Natural killer cell (primary cell): ENCODE results near the gene JUP. TPM values are rescaled to one million over a fixed set of nuclear protein-coding genes. Genes with fewer than 3 reads are reported as not detected.

Source experiments
- ATAC-seq, 3 donors: fragments of 150-1000 bp in 2 of 3; fragments of 200-7000 bp in 1 of 3; cut with Tn5 transposase; 1 replicate in 1 of 3; 2 replicates in 2 of 3; pipeline ENCODE4 v1.10.0; 2021; ENCODE audit warnings: mild to moderate bottlenecking in 2 of 3, moderate library complexity in 2 of 3
- DNase-seq, 2 donors: peaks; one replicate each; pipeline versions ENCODE4 v3.0.0 to v3.0.0-alpha.2; 2013 to 2021; ENCODE audit warnings: mixed read lengths in 1 of 2
- H3K27ac ChIP-seq: one replicate; pipeline ENCODE4 v1.5.1; 2013; ENCODE audit warnings: mild to moderate bottlenecking, low read length
- H3K27me3 ChIP-seq: one replicate; pipeline ENCODE4 v1.6.1; 2013; ENCODE audit warnings: low read length; ENCODE audit not compliant: control insufficient read depth, insufficient read depth
- H3K36me3 ChIP-seq: one replicate; pipeline ENCODE4 v1.6.1; 2013; ENCODE audit warnings: low read length; ENCODE audit not compliant: control insufficient read depth, insufficient read depth
- H3K4me1 ChIP-seq: one replicate; pipeline ENCODE4 v1.6.1; 2013; ENCODE audit warnings: low read length; ENCODE audit not compliant: control insufficient read depth, insufficient read depth
- H3K4me3 ChIP-seq: one replicate; pipeline ENCODE4 v1.5.1; 2013; ENCODE audit warnings: low read length
- H3K9me3 ChIP-seq: one replicate; pipeline ENCODE4 v1.6.1; 2013; ENCODE audit warnings: low read length; ENCODE audit not compliant: control insufficient read depth, insufficient read depth
- H3K27ac Mint-ChIP-seq, 2 donors: one replicate each; pipeline ENCODE4 v1.8.0; 2022; ENCODE audit warnings: mild to moderate bottlenecking in 2 of 2, mixed read lengths in 2 of 2, moderate library complexity in 1 of 2
- H3K27me3 Mint-ChIP-seq, 2 donors: one replicate each; pipeline ENCODE4 v1.8.0; 2022; ENCODE audit warnings: low read depth in 2 of 2, mixed read lengths in 2 of 2
- H3K36me3 Mint-ChIP-seq: one replicate; pipeline ENCODE4 v1.8.0; 2022; ENCODE audit warnings: mixed read lengths
- H3K4me1 Mint-ChIP-seq, 2 donors: one replicate each; pipeline ENCODE4 v1.8.0; 2022; ENCODE audit warnings: mixed read lengths in 2 of 2
- H3K4me3 Mint-ChIP-seq: one replicate; pipeline ENCODE4 v1.8.0; 2022; ENCODE audit warnings: mild to moderate bottlenecking, moderate library complexity, mixed read lengths
- H3K9me3 Mint-ChIP-seq, 2 donors: one replicate each; pipeline ENCODE4 v1.8.0; 2022; ENCODE audit warnings: mixed read lengths in 2 of 2
- WGBS: methylation state at CpG from one replicate; pipeline ENCODE4 v1.1.7; 2013; ENCODE audit warnings: missing lambda C conversion rate; ENCODE audit not compliant: insufficient coverage; 5-methylcytosine and 5-hydroxymethylcytosine counted together
- intact Hi-C: fragments of 100-400 bp; cut with micrococcal nuclease; formaldehyde crosslinking; loops from one replicate; pipeline ENCODE4 v1.14.2; 2022
- total RNA-seq, 4 donors: library from RNA; stranded (reverse); fragments of 120-200 nt in 1 of 4; gene quantifications; one replicate each; pipeline versions ENCODE4 v1.2.3 to v1.2.4, GENCODE V29; 2013 to 2022
- TF ChIP-seq, protein P1 (sequence below): fragments of 200-600 bp; IDR thresholded peaks from one replicate; pipeline ENCODE4 v1.8.0; 2022; ENCODE audit warnings: antibody characterized with exemption

The JUP gene
- total RNA-seq, 3 donors from 2014 or later (not counting 1 experiment from before 2014, with no cell fraction given), result 1.8 to 12.1 (median 2.0) TPM

DNA sequence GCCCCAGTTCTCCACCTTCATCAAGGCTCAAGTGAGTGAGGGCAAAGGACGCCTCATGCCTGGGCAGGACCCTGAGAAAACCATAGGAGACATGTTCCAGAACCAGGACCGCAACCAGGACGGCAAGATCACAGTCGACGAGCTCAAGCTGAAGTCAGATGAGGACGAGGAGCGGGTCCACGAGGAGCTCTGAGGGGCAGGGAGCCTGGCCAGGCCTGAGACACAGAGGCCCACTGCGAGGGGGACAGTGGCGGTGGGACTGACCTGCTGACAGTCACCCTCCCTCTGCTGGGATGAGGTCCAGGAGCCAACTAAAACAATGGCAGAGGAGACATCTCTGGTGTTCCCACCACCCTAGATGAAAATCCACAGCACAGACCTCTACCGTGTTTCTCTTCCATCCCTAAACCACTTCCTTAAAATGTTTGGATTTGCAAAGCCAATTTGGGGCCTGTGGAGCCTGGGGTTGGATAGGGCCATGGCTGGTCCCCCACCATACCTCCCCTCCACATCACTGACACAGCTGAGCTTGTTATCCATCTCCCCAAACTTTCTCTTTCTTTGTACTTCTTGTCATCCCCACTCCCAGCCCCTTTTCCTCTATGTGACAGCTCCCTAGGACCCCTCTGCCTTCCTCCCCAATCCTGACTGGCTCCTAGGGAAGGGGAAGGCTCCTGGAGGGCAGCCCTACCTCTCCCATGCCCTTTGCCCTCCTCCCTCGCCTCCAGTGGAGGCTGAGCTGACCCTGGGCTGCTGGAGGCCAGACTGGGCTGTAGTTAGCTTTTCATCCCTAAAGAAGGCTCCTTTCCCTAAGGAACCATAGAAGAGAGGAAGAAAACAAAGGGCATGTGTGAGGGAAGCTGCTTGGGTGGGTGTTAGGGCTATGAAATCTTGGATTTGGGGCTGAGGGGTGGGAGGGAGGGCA, 36.0 kb upstream of the JUP start:
- Mint-ChIP-seq H3K36me3 (no peaks in the 10 kb centered on the region), H3K27me3 (no peaks in the 10 kb centered on the region), H3K4me3 (no peak overlapping the region), H3K27ac (no peak overlapping the region), H3K4me1 (no peaks in the 10 kb centered on the region), H3K9me3 (no peaks in the 10 kb centered on the region)
- ATAC-seq (no peak), DNase-seq (no peak)
- Histone ChIP-seq H3K36me3 (no peaks in the 10 kb centered on the region), H3K9me3 (no peaks in the 10 kb centered on the region), H3K4me3 (no peak overlapping the region), H3K4me1 (no peaks in the 10 kb centered on the region), H3K27ac (no peak overlapping the region), H3K27me3 (no peaks in the 10 kb centered on the region)
- TF ChIP-seq, protein P1, sequence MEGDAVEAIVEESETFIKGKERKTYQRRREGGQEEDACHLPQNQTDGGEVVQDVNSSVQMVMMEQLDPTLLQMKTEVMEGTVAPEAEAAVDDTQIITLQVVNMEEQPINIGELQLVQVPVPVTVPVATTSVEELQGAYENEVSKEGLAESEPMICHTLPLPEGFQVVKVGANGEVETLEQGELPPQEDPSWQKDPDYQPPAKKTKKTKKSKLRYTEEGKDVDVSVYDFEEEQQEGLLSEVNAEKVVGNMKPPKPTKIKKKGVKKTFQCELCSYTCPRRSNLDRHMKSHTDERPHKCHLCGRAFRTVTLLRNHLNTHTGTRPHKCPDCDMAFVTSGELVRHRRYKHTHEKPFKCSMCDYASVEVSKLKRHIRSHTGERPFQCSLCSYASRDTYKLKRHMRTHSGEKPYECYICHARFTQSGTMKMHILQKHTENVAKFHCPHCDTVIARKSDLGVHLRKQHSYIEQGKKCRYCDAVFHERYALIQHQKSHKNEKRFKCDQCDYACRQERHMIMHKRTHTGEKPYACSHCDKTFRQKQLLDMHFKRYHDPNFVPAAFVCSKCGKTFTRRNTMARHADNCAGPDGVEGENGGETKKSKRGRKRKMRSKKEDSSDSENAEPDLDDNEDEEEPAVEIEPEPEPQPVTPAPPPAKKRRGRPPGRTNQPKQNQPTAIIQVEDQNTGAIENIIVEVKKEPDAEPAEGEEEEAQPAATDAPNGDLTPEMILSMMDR, result no peak
- intact Hi-C loops, result no loop called here
- WGBS, result 90% methylated on average over 12 of the region's 12 CpGs

DNA sequence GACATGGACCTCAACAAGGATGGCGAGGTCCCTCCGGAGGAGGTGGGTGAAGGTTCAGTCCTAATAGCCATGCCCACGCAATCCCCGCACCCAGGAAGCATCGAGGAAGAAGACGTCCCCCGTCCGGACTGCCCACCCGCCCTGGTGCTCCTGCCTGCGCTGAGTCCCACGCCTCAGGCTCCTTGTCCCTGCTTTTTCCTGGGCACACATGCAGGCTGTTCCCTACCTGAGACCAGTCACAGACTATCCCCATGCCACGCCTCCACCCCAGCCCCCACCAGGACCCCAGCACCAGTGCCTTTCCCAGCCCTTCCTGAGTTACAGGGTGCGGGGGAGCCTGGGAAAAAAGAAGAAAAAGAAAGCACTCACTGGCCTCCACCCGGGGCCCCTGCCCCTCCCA, 35.3 kb upstream of the JUP start:
- Histone ChIP-seq H3K27me3 (no peaks in the 10 kb centered on the region), H3K4me3 (no peak overlapping the region), H3K4me1 (no peaks in the 10 kb centered on the region), H3K36me3 (no peaks in the 10 kb centered on the region), H3K9me3 (no peaks in the 10 kb centered on the region), H3K27ac (no peak overlapping the region)
- TF ChIP-seq, protein P1, result no peak
- intact Hi-C loops, result no loop called here
- no peak for DNase-seq
- Mint-ChIP-seq H3K27ac (no peak overlapping the region), H3K36me3 (no peaks in the 10 kb centered on the region), H3K4me1 (no peaks in the 10 kb centered on the region), H3K27me3 (no peaks in the 10 kb centered on the region), H3K9me3 (no peaks in the 10 kb centered on the region), H3K4me3 (no peak overlapping the region)
- WGBS, result 89% methylated on average over 14 of the region's 14 CpGs
- ATAC-seq, result no peak

- ATAC-seq, result no peak
- Mint-ChIP-seq H3K27ac (no peak overlapping the region), H3K4me3 (no peak overlapping the region), H3K36me3 (no peaks in the 10 kb centered on the region), H3K4me1 (peaks cover 0 to 6% of the 10 kb centered on the region in 2 donors), H3K9me3 (no peaks in the 10 kb centered on the region), H3K27me3 (no peaks in the 10 kb centered on the region)
- H3K27me3 ChIP-seq, result no peaks in the 10 kb centered on the region
- H3K4me1 ChIP-seq, result peaks cover 1% of the 10 kb centered on the region
- TF ChIP-seq, protein P1, result no peak
- no peak overlapping the region for H3K27ac ChIP-seq
- no peak overlapping the region for H3K4me3 ChIP-seq
- H3K9me3 ChIP-seq, result no peaks in the 10 kb centered on the region
- intact Hi-C loops, result no loop called here
- no peak for DNase-seq
- H3K36me3 ChIP-seq, result no peaks in the 10 kb centered on the region
- WGBS, result 94% methylated on average over 18 of the region's 20 CpGs
These were observed 31.5 kb upstream of the JUP start for GRCh38 chr17:41818024-41818423.
